ENCODE measurements around the gene SUV39H1. TPM values are rescaled to one million over a fixed set of nuclear protein-coding genes. Genes with fewer than 3 reads are reported as not detected.
A peak's percentile ranks its signal among the peaks of the same experiment; 100 is the strongest.

SUV39H1 gene
- total and polyA plus RNA-seq, 4 experiments from 2014 or later, result 8.7 to 15.6 (median 11.3) TPM

DNA sequence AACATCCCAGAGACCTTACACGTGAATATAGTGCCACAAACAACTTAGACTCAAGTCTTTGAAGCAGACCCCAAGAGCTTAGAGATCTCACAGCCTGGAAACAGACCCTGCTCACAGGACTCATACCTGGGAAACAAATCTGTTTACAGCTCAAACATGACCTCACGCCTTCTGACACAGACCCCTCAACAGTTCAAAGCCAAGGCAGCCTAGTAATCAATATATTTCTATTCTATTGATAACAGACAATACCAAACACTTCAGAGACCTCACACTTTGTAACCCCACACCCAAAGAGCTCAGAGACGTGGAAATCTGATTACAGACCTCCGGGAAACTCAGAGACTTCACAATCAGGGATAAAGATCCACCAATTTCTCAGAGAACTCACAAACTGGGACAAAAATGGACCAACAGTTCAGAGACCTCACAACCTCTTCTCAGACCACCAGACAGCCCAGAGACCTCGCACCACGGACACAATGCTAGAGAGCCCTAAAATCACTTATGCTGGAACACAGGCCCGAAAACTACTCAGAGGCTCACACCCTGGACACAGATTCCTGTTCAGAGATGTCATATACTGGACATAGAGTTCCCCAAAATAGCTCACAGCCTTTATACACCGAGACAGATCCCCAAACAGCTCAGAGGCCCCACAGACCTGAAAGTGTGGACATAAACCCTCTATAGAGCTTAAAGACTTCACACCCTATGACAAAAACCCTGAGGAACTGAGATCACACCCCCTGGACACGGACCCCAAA, 14.8 kb downstream of the SUV39H1 start:
- Histone ChIP-seq H3K27ac (ENCODE audit: low read depth, low read length) (peak overlapping the region; percentile 59), H3K36me3 (ENCODE audit: insufficient read depth, low read length) (no peaks in the 10 kb centered on the region), H3K4me3 (ENCODE audit: low read length in 2 of 2) (peak overlapping the region in 1 of 2 donors; percentile 9), H3K27me3 (ENCODE audit: insufficient read depth, low read length) (no peaks in the 10 kb centered on the region), H3K4me1 (ENCODE audit: insufficient read depth, low read length) (peaks cover 70% of the 10 kb centered on the region), H3K9me3 (ENCODE audit: control insufficient read depth in 1 of 2, low read length in 2 of 2) (no peaks in the 10 kb centered on the region)
- H3K36me3 Mint-ChIP-seq, result peaks cover 3 to 4% of the 10 kb centered on the region in 2 donors
- no peaks in the 10 kb centered on the region for H3K27me3 Mint-ChIP-seq
- H3K9me3 Mint-ChIP-seq, result no peaks in the 10 kb centered on the region
- ChIA-PET CTCF (ENCODE audit: partially characterized antibody) (interaction anchor here (1.0 kb wide), 2 partner anchors 26 to 181 kb away, joined by 3 read pairs; no protein-coding TSS in a partner anchor), POLR2A (ENCODE audit: partially characterized antibody) (interaction anchor here (0.7 to 8.7 kb wide), 12 partner anchors 8 to 247 kb away, joined by 3 to 82 read pairs (median 4); partner anchors contain the start of genes PQBP1, RBM3, SLC35A2 and SUV39H1)
- intact Hi-C loops (cut with micrococcal nuclease), result no loop called here
- H3K4me1 Mint-ChIP-seq, result peaks cover 58 to 63% (median 62%) of the 10 kb centered on the region in 4 donors
- peak overlapping the region; percentile 83 to 97 (median 94) for H3K27ac Mint-ChIP-seq
- peak overlapping the region in 7 of 8 donors; percentile 1 to 75 (median 70) for H3K4me3 Mint-ChIP-seq
- DNase-seq, result no peak

DNA sequence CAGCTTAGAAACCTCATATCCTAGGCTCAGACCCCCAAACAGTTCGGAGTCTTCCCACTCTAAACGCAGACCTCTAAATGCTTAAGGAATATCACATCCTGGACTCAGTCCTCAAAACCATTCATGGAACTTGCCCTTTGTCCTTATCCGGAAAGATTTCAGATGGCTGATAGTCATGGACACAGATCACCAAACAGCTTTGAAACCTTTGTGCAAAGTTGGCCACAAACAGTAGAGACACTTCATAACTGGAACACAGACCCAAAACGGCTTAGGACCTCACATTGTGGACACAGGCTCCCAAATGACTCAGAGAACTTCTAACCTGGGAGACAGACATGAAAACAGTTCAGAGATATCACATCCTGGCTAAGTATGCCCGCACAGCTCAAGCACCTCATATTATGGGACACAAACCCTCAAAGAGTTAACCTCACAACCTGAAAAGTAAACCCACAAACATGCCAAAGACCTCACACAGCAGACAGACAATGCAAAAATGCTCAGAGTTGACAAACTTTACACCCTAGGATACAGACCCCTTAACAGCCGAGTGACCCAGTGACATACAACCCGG, 15.5 kb downstream of the SUV39H1 start:
- H3K4me3 ChIP-seq (ENCODE audit: low read length in 2 of 2), result peak overlapping the region; percentile 9 to 17
- H3K4me3 Mint-ChIP-seq, result peak overlapping the region; percentile 47 to 75 (median 67)
- peak overlapping the region; percentile 59 for H3K27ac ChIP-seq (ENCODE audit: low read depth, low read length)
- peaks cover 3% of the 10 kb centered on the region in 2 donors for H3K36me3 Mint-ChIP-seq
- peaks cover 63 to 69% (median 66%) of the 10 kb centered on the region in 4 donors for H3K4me1 Mint-ChIP-seq
- H3K9me3 Mint-ChIP-seq, result no peaks in the 10 kb centered on the region
- H3K36me3 ChIP-seq (ENCODE audit: insufficient read depth, low read length), result no peaks in the 10 kb centered on the region
- peaks cover 77% of the 10 kb centered on the region for H3K4me1 ChIP-seq (ENCODE audit: insufficient read depth, low read length)
- DNase-seq, result no peak
- peak overlapping the region; percentile 83 to 97 (median 94) for H3K27ac Mint-ChIP-seq
- H3K27me3 Mint-ChIP-seq, result no peaks in the 10 kb centered on the region
- no peaks in the 10 kb centered on the region for H3K9me3 ChIP-seq (ENCODE audit: control insufficient read depth in 1 of 2, low read length in 2 of 2)
- ChIA-PET CTCF (ENCODE audit: partially characterized antibody) (interaction anchor here (1.0 kb wide), 2 partner anchors 25 to 180 kb away, joined by 3 read pairs; no protein-coding TSS in a partner anchor), POLR2A (ENCODE audit: partially characterized antibody) (interaction anchor here (0.7 to 8.7 kb wide), 8 partner anchors 7 to 209 kb away, joined by 3 to 82 read pairs (median 5); partner anchors contain the start of genes PQBP1, RBM3, SLC35A2 and SUV39H1)
- no peaks in the 10 kb centered on the region for H3K27me3 ChIP-seq (ENCODE audit: insufficient read depth, low read length)
- intact Hi-C loops (cut with micrococcal nuclease), result loop anchor here (2.0 kb wide), 1 partner anchor 15 kb away; the partner anchor contains the start of gene SUV39H1

DNA sequence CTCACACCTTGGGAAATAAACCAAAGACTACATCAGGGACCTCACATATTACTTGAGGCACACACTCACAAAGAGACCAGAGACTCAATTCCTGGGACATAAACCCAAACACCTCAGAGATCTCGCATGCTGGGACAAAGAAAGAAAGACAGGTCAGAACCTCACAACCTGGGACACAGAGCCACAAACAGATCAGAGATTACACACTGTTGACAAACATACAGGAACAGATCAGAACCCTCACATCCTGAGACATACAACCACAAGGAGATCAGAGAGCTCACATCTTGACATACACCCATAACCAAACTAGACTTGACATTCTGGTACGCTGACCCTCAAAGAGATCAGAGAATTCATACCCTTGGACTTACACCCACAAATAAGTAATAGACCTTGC, 17.3 kb downstream of the SUV39H1 start:
- POLR2A ChIA-PET (ENCODE audit: partially characterized antibody), result interaction anchor here (0.6 to 8.7 kb wide), 15 partner anchors 11 to 244 kb away, joined by 3 to 82 read pairs (median 5); partner anchors contain the start of genes HDAC6, OTUD5, RBM3 and SUV39H1
- H3K27ac ChIP-seq (ENCODE audit: low read depth, low read length), result peak overlapping the region; percentile 47
- no peaks in the 10 kb centered on the region for H3K36me3 ChIP-seq (ENCODE audit: insufficient read depth, low read length)
- Mint-ChIP-seq H3K9me3 (peaks cover 0 to 1% (median 0%) of the 10 kb centered on the region in 8 donors), H3K36me3 (peaks cover 0 to 3% of the 10 kb centered on the region in 2 donors), H3K27me3 (no peaks in the 10 kb centered on the region), H3K4me1 (peaks cover 72 to 80% (median 75%) of the 10 kb centered on the region in 4 donors), H3K4me3 (peak overlapping the region; percentile 47 to 75 (median 70)), H3K27ac (peak overlapping the region; percentile 83 to 97 (median 95))
- no peaks in the 10 kb centered on the region for H3K9me3 ChIP-seq (ENCODE audit: control insufficient read depth in 1 of 2, low read length in 2 of 2)
- peaks cover 88% of the 10 kb centered on the region for H3K4me1 ChIP-seq (ENCODE audit: insufficient read depth, low read length)
- peak in 2 of 5 donors; percentile 57 to 64 for DNase-seq
- H3K4me3 ChIP-seq (ENCODE audit: low read length in 2 of 2), result peak overlapping the region; percentile 36 to 38
- intact Hi-C loops (cut with micrococcal nuclease), result loop anchor here (1.0 to 2.0 kb wide), 3 partner anchors 17 to 87 kb away; partner anchors contain the start of gene SUV39H1
- no peaks in the 10 kb centered on the region for H3K27me3 ChIP-seq (ENCODE audit: insufficient read depth, low read length)
- CTCF ChIA-PET (ENCODE audit: partially characterized antibody), result interaction anchor here (1.4 to 2.0 kb wide), 3 partner anchors 23 to 31 kb away, joined by 4 to 6 read pairs (median 5); partner anchors contain the start of gene WAS

DNA sequence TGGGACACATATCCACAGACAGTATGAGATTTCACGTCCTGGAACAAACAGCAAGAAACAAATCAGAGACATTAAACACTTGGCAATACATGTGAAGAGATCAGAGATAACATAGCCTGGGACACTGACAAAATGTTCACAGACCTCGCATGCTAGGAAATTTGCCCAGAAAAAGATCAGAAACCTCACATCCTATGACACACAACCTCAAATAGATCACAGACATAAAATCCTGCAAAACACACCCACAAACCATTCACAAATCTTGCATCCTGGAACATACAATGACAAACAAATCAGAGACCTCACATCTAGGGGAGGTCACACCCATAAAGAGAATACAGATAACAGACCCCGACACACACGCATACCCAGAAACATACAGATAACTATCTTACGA, 18.0 kb downstream of the SUV39H1 start:
- Histone ChIP-seq H3K4me3 (ENCODE audit: low read length in 2 of 2) (peak overlapping the region in 1 of 2 donors; percentile 38), H3K27me3 (ENCODE audit: insufficient read depth, low read length) (no peaks in the 10 kb centered on the region), H3K9me3 (ENCODE audit: control insufficient read depth in 1 of 2, low read length in 2 of 2) (no peaks in the 10 kb centered on the region), H3K4me1 (ENCODE audit: insufficient read depth, low read length) (peaks cover 89% of the 10 kb centered on the region), H3K36me3 (ENCODE audit: insufficient read depth, low read length) (no peaks in the 10 kb centered on the region), H3K27ac (ENCODE audit: low read depth, low read length) (peak overlapping the region; percentile 47)
- peaks cover 0 to 1% (median 0%) of the 10 kb centered on the region in 8 donors for H3K9me3 Mint-ChIP-seq
- ChIA-PET CTCF (ENCODE audit: partially characterized antibody) (interaction anchor here (1.4 to 2.0 kb wide), 2 partner anchors 23 to 31 kb away, joined by 4 to 6 read pairs; partner anchors contain the start of gene WAS), POLR2A (ENCODE audit: partially characterized antibody) (interaction anchor here (0.6 to 8.7 kb wide), 11 partner anchors 12 to 243 kb away, joined by 3 to 82 read pairs (median 9); partner anchors contain the start of genes HDAC6, OTUD5, RBM3 and SUV39H1)
- H3K27ac Mint-ChIP-seq, result peak overlapping the region; percentile 83 to 97 (median 95)
- H3K27me3 Mint-ChIP-seq, result no peaks in the 10 kb centered on the region
- peak; percentile 50 to 70 (median 58) for DNase-seq
- intact Hi-C loops (cut with micrococcal nuclease), result loop anchor here (1.0 kb wide), 1 partner anchor 87 kb away; no protein-coding TSS in a partner anchor
- peaks cover 0 to 3% of the 10 kb centered on the region in 2 donors for H3K36me3 Mint-ChIP-seq
- peak overlapping the region; percentile 2 to 75 (median 47) for H3K4me3 Mint-ChIP-seq
- H3K4me1 Mint-ChIP-seq, result peaks cover 76 to 85% (median 80%) of the 10 kb centered on the region in 4 donors

DNA sequence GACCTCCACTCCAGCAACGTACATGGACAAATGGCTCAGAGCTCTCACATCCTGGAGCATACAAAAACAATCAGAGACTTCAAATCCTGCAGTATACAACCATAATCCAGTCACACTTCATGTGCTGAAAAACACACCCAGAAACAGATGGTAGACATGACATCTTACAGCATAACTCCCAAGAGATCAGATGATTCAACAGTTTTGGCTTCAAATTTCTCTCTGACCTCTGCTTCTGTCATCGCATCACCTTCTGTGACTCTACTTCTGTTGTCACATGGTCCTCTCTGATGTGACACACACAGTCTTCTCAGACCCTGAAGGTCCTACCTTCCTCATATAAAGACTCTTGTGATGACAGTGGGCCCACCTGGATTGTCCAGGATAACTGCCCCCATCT, 18.5 kb downstream of the SUV39H1 start:
- Histone ChIP-seq H3K36me3 (ENCODE audit: insufficient read depth, low read length) (no peaks in the 10 kb centered on the region), H3K27me3 (ENCODE audit: insufficient read depth, low read length) (no peaks in the 10 kb centered on the region), H3K4me1 (ENCODE audit: insufficient read depth, low read length) (peaks cover 90% of the 10 kb centered on the region), H3K4me3 (ENCODE audit: low read length in 2 of 2) (no peak overlapping the region), H3K9me3 (ENCODE audit: control insufficient read depth in 1 of 2, low read length in 2 of 2) (no peaks in the 10 kb centered on the region), H3K27ac (ENCODE audit: low read depth, low read length) (peak overlapping the region; percentile 47)
- DNase-seq, result no peak
- Mint-ChIP-seq H3K27me3 (no peaks in the 10 kb centered on the region), H3K9me3 (peaks cover 0 to 1% (median 0%) of the 10 kb centered on the region in 8 donors), H3K27ac (peak overlapping the region; percentile 83 to 97 (median 95)), H3K4me3 (peak overlapping the region; percentile 2 to 75 (median 47)), H3K36me3 (peaks cover 0 to 3% of the 10 kb centered on the region in 2 donors), H3K4me1 (peaks cover 76 to 85% (median 80%) of the 10 kb centered on the region in 4 donors)
- intact Hi-C loops (cut with micrococcal nuclease), result no loop called here
- ChIA-PET CTCF (ENCODE audit: partially characterized antibody) (interaction anchor here (1.4 kb wide), 1 partner anchor 32 kb away, joined by 4 read pairs; the partner anchor contains the start of gene WAS), POLR2A (ENCODE audit: partially characterized antibody) (interaction anchor here (1.8 to 8.7 kb wide), 6 partner anchors 18 to 140 kb away, joined by 6 to 82 read pairs (median 22); partner anchors contain the start of genes HDAC6, RBM3, SUV39H1 and WAS)

DNA sequence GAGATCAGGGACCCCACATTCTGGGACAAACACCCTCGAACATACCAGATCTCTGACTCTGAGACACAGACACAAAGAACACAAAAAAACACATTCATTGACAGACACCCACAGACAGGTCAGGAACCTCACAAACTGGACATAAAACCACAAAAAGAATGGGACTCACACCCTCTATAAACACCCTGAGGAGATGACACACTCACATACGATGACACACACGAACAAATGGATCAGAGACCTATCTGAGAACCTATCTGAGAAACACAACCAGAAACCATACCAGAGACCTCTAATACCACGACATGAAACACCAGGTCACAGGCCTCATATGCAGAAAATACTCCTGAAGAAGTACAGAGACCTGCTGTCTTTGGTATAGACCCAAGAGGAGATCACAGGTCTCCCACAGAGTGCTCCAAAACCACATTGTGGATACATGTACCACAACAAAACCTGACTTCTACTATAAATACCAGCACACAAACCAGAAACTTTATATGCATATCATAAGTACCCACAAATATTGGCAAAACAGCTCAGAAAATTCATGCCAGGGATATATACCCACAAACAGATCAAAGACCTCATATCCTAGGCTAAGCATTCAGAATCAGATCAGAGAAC, 19.5 kb downstream of the SUV39H1 start:
- Mint-ChIP-seq H3K4me3 (peak overlapping the region in 6 of 8 donors; percentile 22 to 74 (median 48)), H3K36me3 (no peaks in the 10 kb centered on the region), H3K27ac (peak overlapping the region; percentile 83 to 97 (median 94)), H3K27me3 (no peaks in the 10 kb centered on the region), H3K4me1 (peaks cover 68 to 76% (median 72%) of the 10 kb centered on the region in 4 donors), H3K9me3 (peaks cover 0 to 1% (median 0%) of the 10 kb centered on the region in 8 donors)
- CTCF ChIA-PET (ENCODE audit: partially characterized antibody), result no interaction called here
- H3K27me3 ChIP-seq (ENCODE audit: insufficient read depth, low read length), result no peaks in the 10 kb centered on the region
- intact Hi-C loops (cut with micrococcal nuclease), result no loop called here
- H3K9me3 ChIP-seq (ENCODE audit: control insufficient read depth in 1 of 2, low read length in 2 of 2), result no peaks in the 10 kb centered on the region
- H3K4me3 ChIP-seq (ENCODE audit: low read length in 2 of 2), result no peak overlapping the region
- peak in 1 of 5 donors; percentile 21 for DNase-seq
- peaks cover 90% of the 10 kb centered on the region for H3K4me1 ChIP-seq (ENCODE audit: insufficient read depth, low read length)
- H3K27ac ChIP-seq (ENCODE audit: low read depth, low read length), result no peak overlapping the region
- H3K36me3 ChIP-seq (ENCODE audit: insufficient read depth, low read length), result no peaks in the 10 kb centered on the region
- POLR2A ChIA-PET (ENCODE audit: partially characterized antibody), result interaction anchor here (1.1 to 8.7 kb wide), 2 partner anchors 21 to 86 kb away, joined by 3 to 82 read pairs; partner anchors contain the start of gene HDAC6

All from CD4-positive, alpha-beta memory T cell (primary cell).